GM12878 (cell line): Measurements from ENCODE around the gene DDX39A.

Source experiments
- CTCF ChIP-seq, 3 experiments: IDR thresholded peaks in 2 of 3; conservative IDR thresholded peaks in 1 of 3; 2 replicates each; pipeline ENCODE4 v1.5.1; 2011; ENCODE audit warnings: low read depth in 3 of 3, low read length in 3 of 3, mild to moderate bottlenecking in 3 of 3, control low read depth in 2 of 3, moderate library complexity in 2 of 3, inconsistent platforms in 1 of 3, mixed read lengths in 1 of 3; ENCODE audit not compliant: control insufficient read depth in 2 of 3, insufficient read depth in 1 of 3; ENCODE audit errors: extremely low read depth in 1 of 3
- CUX1 ChIP-seq: IDR thresholded peaks from 2 replicates; pipeline ENCODE4 v1.6.1; 2012; ENCODE audit warnings: improper control_type of control experiment, low read depth, low read length; ENCODE audit not compliant: insufficient replicate concordance
- KDM1A ChIP-seq: fragments of 200-600 bp; sonication (generic); IDR thresholded peaks from 2 replicates; pipeline ENCODE4 v1.6.1; 2016; ENCODE audit warnings: borderline replicate concordance
- NFYA ChIP-seq: IDR thresholded peaks from 2 replicates; pipeline ENCODE4 v1.6.1; 2011; ENCODE audit warnings: low read depth, mild to moderate bottlenecking, low read length, improper control_type of control experiment, borderline replicate concordance
- NRF1 ChIP-seq: conservative IDR thresholded peaks from 2 replicates; pipeline ENCODE4 v1.6.1; 2011; ENCODE audit warnings: mild to moderate bottlenecking, low read depth, low read length, improper control_type of control experiment
- POLR2AphosphoS5 ChIP-seq: IDR thresholded peaks from 2 replicates; pipeline ENCODE4 v1.6.1; 2011; ENCODE audit warnings: mild to moderate bottlenecking, low read length, inconsistent platforms
- RAD51 ChIP-seq: fragments of 450-650 bp; IDR thresholded peaks from 2 replicates; pipeline ENCODE4 v1.6.1; 2016; ENCODE audit warnings: moderate library complexity, mild to moderate bottlenecking, inconsistent platforms
- SMC3 ChIP-seq: IDR thresholded peaks from 2 replicates; pipeline ENCODE4 v1.6.1; 2011; ENCODE audit warnings: low read length, improper control_type of control experiment, borderline replicate concordance
- TCF7 ChIP-seq: IDR thresholded peaks from 2 replicates; pipeline ENCODE4 v1.6.1; 2014; ENCODE audit warnings: antibody characterized with exemption, borderline replicate concordance
- TF ChIP-seq, protein P1 (sequence below): fragments of 450-650 bp; IDR thresholded peaks from 2 replicates; pipeline ENCODE4 v1.6.1; 2017; ENCODE audit warnings: antibody characterized with exemption, mild to moderate bottlenecking, moderate library complexity
- TF ChIP-seq, protein P2 (sequence below): IDR thresholded peaks from 2 replicates; pipeline ENCODE4 v1.6.1; 2011; ENCODE audit warnings: borderline replicate concordance, low read depth, mild to moderate bottlenecking, moderate library complexity, mixed read lengths, low read length; ENCODE audit not compliant: insufficient read depth; ENCODE audit errors: extremely low read length

GRCh38 chr19:14378890-14379289, 40.3 kb downstream of the DDX39A start:
- TF ChIP-seq TCF7 (no peak), CUX1 (no peak), CTCF (IDR thresholded peaks at IDR 0.05 in 2 of 3, conservative IDR thresholded peaks at IDR 0.05 in 1 of 3; ENCODE audit: control insufficient read depth in 2 of 3, extremely low read depth in 1 of 3, insufficient read depth in 1 of 3, low read depth in 3 of 3, low read length in 3 of 3) (no peak), RAD51 (no peak), KDM1A (no peak), SMC3 (no peak), POLR2AphosphoS5 (no peak), NFYA (no peak), NRF1 (no peak)
- TF ChIP-seq, protein P1, sequence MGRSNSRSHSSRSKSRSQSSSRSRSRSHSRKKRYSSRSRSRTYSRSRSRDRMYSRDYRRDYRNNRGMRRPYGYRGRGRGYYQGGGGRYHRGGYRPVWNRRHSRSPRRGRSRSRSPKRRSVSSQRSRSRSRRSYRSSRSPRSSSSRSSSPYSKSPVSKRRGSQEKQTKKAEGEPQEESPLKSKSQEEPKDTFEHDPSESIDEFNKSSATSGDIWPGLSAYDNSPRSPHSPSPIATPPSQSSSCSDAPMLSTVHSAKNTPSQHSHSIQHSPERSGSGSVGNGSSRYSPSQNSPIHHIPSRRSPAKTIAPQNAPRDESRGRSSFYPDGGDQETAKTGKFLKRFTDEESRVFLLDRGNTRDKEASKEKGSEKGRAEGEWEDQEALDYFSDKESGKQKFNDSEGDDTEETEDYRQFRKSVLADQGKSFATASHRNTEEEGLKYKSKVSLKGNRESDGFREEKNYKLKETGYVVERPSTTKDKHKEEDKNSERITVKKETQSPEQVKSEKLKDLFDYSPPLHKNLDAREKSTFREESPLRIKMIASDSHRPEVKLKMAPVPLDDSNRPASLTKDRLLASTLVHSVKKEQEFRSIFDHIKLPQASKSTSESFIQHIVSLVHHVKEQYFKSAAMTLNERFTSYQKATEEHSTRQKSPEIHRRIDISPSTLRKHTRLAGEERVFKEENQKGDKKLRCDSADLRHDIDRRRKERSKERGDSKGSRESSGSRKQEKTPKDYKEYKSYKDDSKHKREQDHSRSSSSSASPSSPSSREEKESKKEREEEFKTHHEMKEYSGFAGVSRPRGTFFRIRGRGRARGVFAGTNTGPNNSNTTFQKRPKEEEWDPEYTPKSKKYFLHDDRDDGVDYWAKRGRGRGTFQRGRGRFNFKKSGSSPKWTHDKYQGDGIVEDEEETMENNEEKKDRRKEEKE: no peak
- TF ChIP-seq, protein P2, sequence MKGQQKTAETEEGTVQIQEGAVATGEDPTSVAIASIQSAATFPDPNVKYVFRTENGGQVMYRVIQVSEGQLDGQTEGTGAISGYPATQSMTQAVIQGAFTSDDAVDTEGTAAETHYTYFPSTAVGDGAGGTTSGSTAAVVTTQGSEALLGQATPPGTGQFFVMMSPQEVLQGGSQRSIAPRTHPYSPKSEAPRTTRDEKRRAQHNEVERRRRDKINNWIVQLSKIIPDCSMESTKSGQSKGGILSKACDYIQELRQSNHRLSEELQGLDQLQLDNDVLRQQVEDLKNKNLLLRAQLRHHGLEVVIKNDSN: no peak
